Esophagus muscularis mucosa (tissue), 3 donors: Measurements from ENCODE around the gene FAM234A.

Experiments used
- POLR2A ChIP-seq: fragments of 450-650 bp; IDR thresholded peaks from one replicate; pipeline ENCODE4 v1.6.1; 2017; ENCODE audit warnings: antibody characterized with exemption, moderate library complexity, mild to moderate bottlenecking, low read depth
- TF ChIP-seq, protein P1 (sequence below), 3 experiments: fragments of 200-600 bp in 2 of 3; fragments of 450-650 bp in 1 of 3; sonication (generic) in 2 of 3; IDR thresholded peaks; one replicate each; pipeline ENCODE4 v1.5.1; 2017 to 2019; ENCODE audit warnings: antibody characterized with exemption in 3 of 3, mild to moderate bottlenecking in 2 of 3, moderate library complexity in 1 of 3

DNA sequence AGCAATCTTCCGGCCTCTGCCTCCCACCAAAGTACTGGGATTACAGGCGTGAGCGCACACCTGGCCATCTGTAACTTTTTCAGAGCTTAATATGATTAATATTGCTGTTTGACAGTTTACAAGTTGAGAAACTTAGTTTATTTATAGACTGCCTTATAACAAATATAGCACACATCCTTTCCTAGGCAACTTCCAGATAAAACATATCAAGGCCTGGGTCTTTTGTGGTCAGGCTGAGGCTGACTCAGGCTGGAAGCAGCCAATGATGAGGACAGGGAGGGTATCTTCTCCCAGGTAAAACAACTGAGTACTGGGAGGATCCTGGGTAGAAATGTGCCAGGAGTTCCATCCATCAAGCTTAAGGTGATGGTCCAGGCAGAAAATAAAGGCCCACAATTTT, 21.6 kb upstream of the FAM234A start:
- TF ChIP-seq, protein P1, sequence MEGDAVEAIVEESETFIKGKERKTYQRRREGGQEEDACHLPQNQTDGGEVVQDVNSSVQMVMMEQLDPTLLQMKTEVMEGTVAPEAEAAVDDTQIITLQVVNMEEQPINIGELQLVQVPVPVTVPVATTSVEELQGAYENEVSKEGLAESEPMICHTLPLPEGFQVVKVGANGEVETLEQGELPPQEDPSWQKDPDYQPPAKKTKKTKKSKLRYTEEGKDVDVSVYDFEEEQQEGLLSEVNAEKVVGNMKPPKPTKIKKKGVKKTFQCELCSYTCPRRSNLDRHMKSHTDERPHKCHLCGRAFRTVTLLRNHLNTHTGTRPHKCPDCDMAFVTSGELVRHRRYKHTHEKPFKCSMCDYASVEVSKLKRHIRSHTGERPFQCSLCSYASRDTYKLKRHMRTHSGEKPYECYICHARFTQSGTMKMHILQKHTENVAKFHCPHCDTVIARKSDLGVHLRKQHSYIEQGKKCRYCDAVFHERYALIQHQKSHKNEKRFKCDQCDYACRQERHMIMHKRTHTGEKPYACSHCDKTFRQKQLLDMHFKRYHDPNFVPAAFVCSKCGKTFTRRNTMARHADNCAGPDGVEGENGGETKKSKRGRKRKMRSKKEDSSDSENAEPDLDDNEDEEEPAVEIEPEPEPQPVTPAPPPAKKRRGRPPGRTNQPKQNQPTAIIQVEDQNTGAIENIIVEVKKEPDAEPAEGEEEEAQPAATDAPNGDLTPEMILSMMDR (IDR thresholded peaks at IDR 0.05): no peak
- no peak for TF ChIP-seq POLR2A
